Muscle of back (tissue), 11 donors: ENCODE results near the gene IGHMBP2. TPM values are rescaled to one million over a fixed set of nuclear protein-coding genes. Genes with fewer than 3 reads are reported as not detected.

Experiments
- DNase-seq, 3 donors: peaks; one replicate each; pipeline versions ENCODE4 v3.0.0 to v3.0.0-alpha.2; 2013
- polyA plus RNA-seq, 10 donors: library from polyadenylated mRNA; unstranded; fragments of 120-200 nt; gene quantifications; one replicate each; pipeline ENCODE4 v1.2.1, GENCODE V29; 2013; ENCODE audit not compliant: insufficient read length in 10 of 10

IGHMBP2 gene
- polyA plus RNA-seq, 10 donors, result 10.5 to 18.1 (median 11.8) TPM

- peak; percentile 90 to 96 (median 95) for DNase-seq
Measured at GRCh38 chr11:68889948-68890446, 13.7 kb upstream of the IGHMBP2 start.

- peak; percentile 85 to 95 (median 94) for DNase-seq
Measured at GRCh38 chr11:68890490-68891231, 13.0 kb upstream of the IGHMBP2 start.

- DNase-seq, result no peak
Measured at GRCh38 chr11:68891351-68891948, 12.2 kb upstream of the IGHMBP2 start.

DNA sequence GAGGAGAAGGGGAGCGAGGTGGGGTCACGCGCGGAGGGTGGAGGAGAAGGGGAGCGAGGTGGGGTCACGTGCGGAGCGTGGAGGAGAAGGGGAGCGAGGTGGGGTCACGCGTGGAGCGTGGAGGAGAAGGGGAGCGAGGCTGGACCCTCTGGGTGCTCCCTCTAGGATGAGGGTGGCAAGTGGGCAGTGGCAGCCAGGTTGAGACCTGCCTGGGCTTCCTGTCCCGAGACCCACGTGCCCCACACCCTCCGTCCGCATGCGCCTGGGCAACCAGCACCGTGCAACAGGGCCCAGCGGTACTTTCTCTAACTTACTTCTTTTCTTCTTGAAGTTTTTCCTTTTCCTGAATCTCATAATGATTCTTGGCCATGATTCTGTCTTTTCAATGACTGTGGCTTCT, 11.1 kb upstream of the IGHMBP2 start:
- DNase-seq, result no peak

DNA sequence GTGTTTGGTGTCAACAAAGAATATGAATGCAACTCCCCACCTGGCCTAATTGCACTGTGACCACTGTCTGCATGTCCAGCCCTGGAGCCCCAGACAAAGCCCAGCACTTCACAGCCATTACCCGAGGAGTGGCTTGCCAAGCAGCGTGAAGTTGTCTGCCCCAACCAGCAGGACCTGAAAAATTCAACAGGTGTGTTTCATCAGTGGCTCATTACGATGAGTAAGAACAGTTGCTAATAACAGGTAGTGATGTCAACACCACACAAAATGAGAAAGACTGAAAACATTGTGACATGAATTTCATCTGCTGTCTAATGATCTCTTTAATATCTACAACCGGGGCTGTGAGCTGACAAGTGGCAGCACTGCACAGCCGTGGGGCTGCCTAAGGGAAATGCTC, 10.4 kb upstream of the IGHMBP2 start:
- no peak for DNase-seq

GRCh38 chr11:68896171-68896959, 7.3 kb upstream of the IGHMBP2 start:
- no peak for DNase-seq

DNA sequence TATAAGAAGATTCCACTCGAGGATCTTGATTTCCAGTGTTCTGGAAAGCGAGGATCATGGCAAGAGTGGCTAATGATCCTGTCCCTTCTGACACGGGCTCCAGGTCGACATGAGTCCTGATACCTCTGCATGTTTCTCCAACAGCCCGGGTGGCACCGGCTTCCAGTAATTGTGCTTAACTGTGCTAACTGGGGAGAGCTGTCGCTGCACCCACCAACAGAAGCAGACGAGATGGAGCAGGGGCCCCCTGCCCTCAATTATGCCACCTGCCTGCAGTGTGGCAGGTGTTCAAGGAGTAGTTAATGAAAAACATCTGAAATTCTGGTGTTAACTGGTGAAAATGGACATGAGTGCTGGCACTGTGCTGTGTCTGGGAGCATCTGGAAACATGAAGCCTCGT, 6.2 kb upstream of the IGHMBP2 start:
- no peak for DNase-seq

GRCh38 chr11:68900835-68901381, 2.8 kb upstream of the IGHMBP2 start:
- DNase-seq, result no peak

- no peak for DNase-seq
Measured at GRCh38 chr11:68904248-68904847, 657 bp downstream of the IGHMBP2 start.

DNA sequence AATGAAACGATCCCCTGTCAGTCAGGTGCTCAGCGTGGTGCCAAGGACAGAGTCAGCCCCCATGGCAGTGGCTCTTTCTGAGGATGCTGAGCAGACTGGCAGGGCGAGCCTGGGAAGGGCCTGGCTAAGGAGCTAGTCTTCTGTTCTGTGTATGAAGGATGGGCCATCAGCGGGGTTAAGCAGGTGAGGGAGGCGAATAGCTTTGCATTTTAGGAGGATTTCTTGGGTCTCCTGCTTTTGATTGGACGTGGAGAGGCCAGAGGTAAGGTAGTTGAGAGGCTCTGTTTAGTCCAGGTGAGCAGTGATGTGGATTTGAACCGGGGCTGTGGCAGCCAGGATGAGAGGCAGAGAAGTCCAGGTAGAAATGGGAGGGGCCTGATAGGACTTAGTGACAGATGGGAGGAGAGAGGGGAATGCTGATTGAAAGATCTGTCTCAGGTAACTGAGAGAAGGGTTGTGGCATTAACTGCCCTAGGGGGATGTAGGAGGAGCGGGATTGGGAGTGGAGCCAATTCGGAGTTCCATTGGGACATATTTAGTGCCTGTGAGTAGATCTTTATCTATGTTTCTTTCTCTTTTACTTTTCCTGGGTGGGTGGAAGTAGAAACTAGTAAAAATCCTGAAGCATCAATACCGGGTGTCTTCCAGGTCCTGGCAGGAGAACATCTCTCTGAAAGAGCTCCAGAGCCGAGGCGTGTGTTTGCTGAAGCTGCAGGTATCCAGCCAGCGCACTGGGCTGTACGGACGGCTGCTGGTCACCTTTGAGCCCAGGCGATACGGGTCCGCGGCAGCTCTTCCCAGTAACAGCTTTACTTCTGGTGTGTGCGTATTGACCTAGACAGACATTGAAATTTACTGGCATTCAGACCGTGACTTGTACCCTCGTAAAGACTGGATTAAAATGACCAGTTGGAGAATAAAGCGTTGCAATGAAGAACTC, 2.0 kb downstream of the IGHMBP2 start:
- no peak for DNase-seq

GRCh38 chr11:68908273-68908672, 4.6 kb downstream of the IGHMBP2 start:
- no peak for DNase-seq

GRCh38 chr11:68910965-68911364, 7.3 kb downstream of the IGHMBP2 start:
- no peak for DNase-seq

GRCh38 chr11:68911731-68912130, 8.0 kb downstream of the IGHMBP2 start:
- no peak for DNase-seq

DNA sequence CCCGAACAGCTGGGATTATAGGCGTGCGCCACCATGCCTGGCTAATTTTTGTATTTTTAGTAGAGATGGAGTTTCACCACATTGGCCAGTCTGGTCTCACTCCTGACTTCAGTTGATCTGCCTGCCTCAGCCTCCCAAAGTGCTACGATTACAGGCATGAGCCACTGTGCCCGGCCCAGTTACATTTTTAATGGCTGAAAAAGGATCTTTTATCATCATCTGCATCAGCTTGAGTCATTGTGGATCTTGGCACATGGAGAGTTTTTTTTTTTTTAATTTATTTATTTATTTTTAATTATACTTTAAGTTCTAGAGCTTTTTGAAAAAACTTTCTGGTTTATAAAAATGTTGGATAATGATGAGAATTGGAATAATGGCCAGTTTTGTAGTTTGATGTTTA, 8.6 kb downstream of the IGHMBP2 start:
- DNase-seq, result no peak

GRCh38 chr11:68913188-68913587, 9.5 kb downstream of the IGHMBP2 start:
- no peak for DNase-seq

DNA sequence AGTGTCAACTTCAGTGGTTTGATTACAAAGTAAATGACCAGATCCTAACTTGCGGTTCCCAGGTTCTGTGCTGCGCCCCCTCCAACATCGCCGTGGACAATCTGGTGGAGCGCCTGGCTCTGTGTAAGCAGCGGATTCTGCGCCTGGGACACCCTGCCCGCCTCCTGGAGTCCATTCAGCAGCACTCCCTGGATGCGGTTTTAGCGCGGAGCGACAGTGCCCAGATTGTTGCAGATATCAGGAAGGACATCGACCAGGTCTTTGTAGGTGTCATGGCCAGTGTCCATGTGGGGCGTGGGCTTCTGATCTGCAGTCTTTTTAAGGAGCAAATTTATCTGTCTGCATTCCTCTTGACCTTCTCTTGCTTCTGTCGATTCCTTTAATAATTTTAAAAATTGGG, 11.1 kb downstream of the IGHMBP2 start:
- no peak for DNase-seq

DNA sequence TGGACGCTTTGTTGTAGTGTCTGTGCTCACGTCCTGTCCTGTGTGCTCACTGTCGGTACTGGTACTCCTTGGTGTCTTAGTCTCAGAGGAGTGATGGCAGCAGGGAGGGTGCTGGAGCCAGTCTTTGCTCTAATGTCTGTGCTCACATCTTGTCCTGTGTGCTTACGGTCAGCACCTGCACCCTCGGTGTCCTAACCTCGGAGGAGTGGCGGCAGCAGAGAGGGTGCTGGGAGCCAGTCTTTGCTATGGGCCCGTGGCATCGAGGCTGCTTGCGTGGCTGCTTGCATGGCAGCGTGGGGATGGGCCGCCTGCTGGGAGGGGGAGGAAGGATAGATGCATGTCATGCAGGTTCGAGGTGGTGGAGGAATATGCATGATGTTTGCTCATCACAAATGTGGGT, 12.7 kb downstream of the IGHMBP2 start:
- no peak for DNase-seq

DNA sequence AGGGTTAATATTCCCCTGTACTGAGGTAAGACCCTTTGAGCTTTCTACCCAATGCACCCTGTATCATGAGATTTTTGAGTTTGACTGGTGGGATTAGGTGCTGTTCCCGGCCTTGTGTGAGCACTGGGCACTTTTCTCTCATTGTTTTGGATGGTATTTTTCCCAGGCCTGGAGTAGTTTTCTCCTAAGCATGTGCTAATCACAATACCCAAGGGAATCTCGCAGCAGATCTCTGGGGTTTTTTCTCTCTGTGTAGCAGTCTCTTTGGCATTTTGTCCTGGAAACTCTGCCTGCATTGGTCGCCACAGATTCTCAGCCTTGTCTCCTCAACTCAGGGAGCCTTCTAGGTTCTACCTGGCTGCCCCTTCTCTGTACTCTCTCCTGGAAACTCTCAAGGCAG, 19.9 kb downstream of the IGHMBP2 start:
- DNase-seq, result no peak

DNA sequence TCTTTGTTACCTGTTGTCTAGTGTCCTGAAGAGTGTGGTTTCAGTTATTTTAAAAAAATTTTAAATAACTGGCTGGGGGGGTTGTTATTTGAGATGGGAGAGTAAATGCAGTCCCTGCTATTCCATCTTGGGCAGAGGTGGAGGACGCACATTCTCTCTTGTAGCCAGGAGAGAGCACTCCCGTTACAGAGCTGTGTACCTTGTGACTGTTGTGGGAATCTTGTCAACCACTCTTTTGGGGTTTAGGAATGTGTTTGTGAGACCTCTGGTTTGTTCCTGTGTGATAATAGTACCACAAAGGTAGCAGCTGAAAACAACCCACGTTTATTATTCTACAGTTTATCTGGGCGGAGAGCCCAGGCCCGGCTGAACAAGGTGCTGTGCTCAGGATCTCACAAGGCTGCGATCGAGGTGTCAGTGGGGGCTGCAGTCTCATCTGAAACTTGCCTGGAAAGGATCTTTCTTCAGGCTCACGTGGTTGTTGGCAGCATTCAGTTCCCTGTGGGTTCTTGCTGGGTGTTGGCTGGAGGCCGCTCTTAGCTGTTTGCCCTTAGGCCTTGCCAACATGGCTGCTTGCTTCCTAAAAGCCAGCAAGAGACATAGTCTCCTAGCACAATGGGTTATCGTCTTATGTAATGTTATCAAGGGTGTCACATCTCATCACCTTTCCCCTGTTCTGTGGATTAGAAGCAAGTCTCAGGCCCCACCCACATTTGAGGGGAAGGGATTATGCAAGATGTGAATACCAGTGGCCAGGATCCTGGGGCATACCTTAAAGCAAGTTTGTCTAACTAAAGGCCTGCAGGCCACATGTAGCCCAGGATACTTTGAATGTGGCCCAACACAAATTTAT, 20.6 kb downstream of the IGHMBP2 start:
- DNase-seq, result no peak

DNA sequence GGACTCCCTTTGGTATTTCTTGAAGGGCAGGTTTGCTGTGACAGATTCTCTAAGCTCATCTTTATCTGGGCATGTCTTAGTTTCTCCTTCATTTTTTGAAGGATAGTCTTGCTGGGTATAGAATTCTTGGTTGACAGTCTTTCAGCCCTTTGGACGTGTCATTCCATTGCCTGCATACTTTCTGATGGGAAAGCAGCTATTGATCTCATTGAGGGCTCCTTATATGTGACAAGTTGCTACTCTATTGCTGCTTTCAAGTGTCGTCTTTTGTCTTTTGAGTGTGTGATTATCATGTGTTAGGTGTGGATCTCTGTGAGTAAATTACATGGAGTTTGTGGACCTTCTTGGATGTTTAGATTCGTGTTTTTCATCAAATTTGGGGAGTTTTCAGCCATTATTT, 21.9 kb downstream of the IGHMBP2 start:
- DNase-seq, result no peak
